ENCODE measurements around the gene ZNF800.

ZNF800 gene

GRCh38 chr7:127378537-127378936 is 14.0 kb downstream of the ZNF800 start:
- H3K27me3 ChIP-seq (ENCODE audit: insufficient read depth, poor library complexity, severe bottlenecking) = no peaks in the 10 kb centered on the region
- no peak for DNase-seq (ENCODE audit: low spot score)
- TF ChIP-seq CTCF (IDR thresholded peaks at IDR 0.05; ENCODE audit: poor library complexity, severe bottlenecking) = no peak
- no peaks in the 10 kb centered on the region for H3K9me3 ChIP-seq (ENCODE audit: severe bottlenecking)
- no peak overlapping the region for H3K4me3 ChIP-seq (ENCODE audit: severe bottlenecking)
- peaks cover 60% of the 10 kb centered on the region for H3K36me3 ChIP-seq (ENCODE audit: low read depth)
- H3K4me1 ChIP-seq (ENCODE audit: insufficient read depth, poor library complexity, severe bottlenecking) = peaks cover 14% of the 10 kb centered on the region
- no peak for ATAC-seq (ENCODE audit: low read depth)
- H3K27ac ChIP-seq (ENCODE audit: poor library complexity, severe bottlenecking) = no peak overlapping the region

- Histone ChIP-seq H3K4me1 (ENCODE audit: insufficient read depth, poor library complexity, severe bottlenecking) (peaks cover 12% of the 10 kb centered on the region), H3K27me3 (ENCODE audit: insufficient read depth, poor library complexity, severe bottlenecking) (no peaks in the 10 kb centered on the region), H3K4me3 (ENCODE audit: severe bottlenecking) (no peak overlapping the region), H3K36me3 (ENCODE audit: low read depth) (peaks cover 61% of the 10 kb centered on the region), H3K9me3 (ENCODE audit: severe bottlenecking) (no peaks in the 10 kb centered on the region), H3K27ac (ENCODE audit: poor library complexity, severe bottlenecking) (no peak overlapping the region)
- TF ChIP-seq CTCF (IDR thresholded peaks at IDR 0.05; ENCODE audit: poor library complexity, severe bottlenecking) = no peak
- ATAC-seq (ENCODE audit: low read depth) (no peak), DNase-seq (ENCODE audit: low spot score) (no peak)
These were observed 15.1 kb downstream of the ZNF800 start for GRCh38 chr7:127377425-127377824.

- Histone ChIP-seq H3K36me3 (ENCODE audit: low read depth) (peaks cover 70% of the 10 kb centered on the region), H3K4me3 (ENCODE audit: severe bottlenecking) (no peak overlapping the region), H3K4me1 (ENCODE audit: insufficient read depth, poor library complexity, severe bottlenecking) (peaks cover 10% of the 10 kb centered on the region), H3K27ac (ENCODE audit: poor library complexity, severe bottlenecking) (no peak overlapping the region), H3K27me3 (ENCODE audit: insufficient read depth, poor library complexity, severe bottlenecking) (no peaks in the 10 kb centered on the region), H3K9me3 (ENCODE audit: severe bottlenecking) (no peaks in the 10 kb centered on the region)
- no peak for TF ChIP-seq CTCF (IDR thresholded peaks at IDR 0.05; ENCODE audit: poor library complexity, severe bottlenecking)
- ATAC-seq (ENCODE audit: low read depth) (no peak), DNase-seq (ENCODE audit: low spot score) (no peak)
These were observed 16.9 kb downstream of the ZNF800 start for GRCh38 chr7:127375631-127376030.

- Histone ChIP-seq H3K27ac (ENCODE audit: poor library complexity, severe bottlenecking) (no peak overlapping the region), H3K27me3 (ENCODE audit: insufficient read depth, poor library complexity, severe bottlenecking) (no peaks in the 10 kb centered on the region), H3K4me1 (ENCODE audit: insufficient read depth, poor library complexity, severe bottlenecking) (no peaks in the 10 kb centered on the region), H3K36me3 (ENCODE audit: low read depth) (peaks cover 64% of the 10 kb centered on the region), H3K9me3 (ENCODE audit: severe bottlenecking) (no peaks in the 10 kb centered on the region), H3K4me3 (ENCODE audit: severe bottlenecking) (no peak overlapping the region)
- TF ChIP-seq CTCF (IDR thresholded peaks at IDR 0.05; ENCODE audit: poor library complexity, severe bottlenecking) = no peak
- no peak for ATAC-seq (ENCODE audit: low read depth)
- no peak for DNase-seq (ENCODE audit: low spot score)
These were observed 24.8 kb downstream of the ZNF800 start for GRCh38 chr7:127367679-127368078.

GRCh38 chr7:127366680-127367079 is 25.8 kb downstream of the ZNF800 start:
- DNase-seq (ENCODE audit: low spot score) = no peak
- no peak for ATAC-seq (ENCODE audit: low read depth)
- peaks cover 60% of the 10 kb centered on the region for H3K36me3 ChIP-seq (ENCODE audit: low read depth)

More at GRCh38 chr7:127366680-127367079, 25.8 kb downstream of the ZNF800 start:
- no peak for TF ChIP-seq CTCF (IDR thresholded peaks at IDR 0.05; ENCODE audit: poor library complexity, severe bottlenecking)
- Histone ChIP-seq H3K9me3 (ENCODE audit: severe bottlenecking) (no peaks in the 10 kb centered on the region), H3K4me1 (ENCODE audit: insufficient read depth, poor library complexity, severe bottlenecking) (no peaks in the 10 kb centered on the region), H3K4me3 (ENCODE audit: severe bottlenecking) (no peak overlapping the region), H3K27me3 (ENCODE audit: insufficient read depth, poor library complexity, severe bottlenecking) (no peaks in the 10 kb centered on the region), H3K27ac (ENCODE audit: poor library complexity, severe bottlenecking) (no peak overlapping the region)
